GM23338 (cell line): Measurements from ENCODE around the gene GJC2. TPM values are rescaled to one million over a fixed set of nuclear protein-coding genes. Genes with fewer than 3 reads are reported as not detected.

Source experiments
- ATAC-seq: fragments of 200-7000 bp; cut with Tn5 transposase; 3 replicates; pipeline ENCODE4 v1.9.1; 2020
- DNase-seq: peaks from one replicate; pipeline ENCODE4 v3.0.0-alpha.2; 2015; ENCODE audit warnings: low spot score
- H2AFZ ChIP-seq: fragments of 200-600 bp; sonication (generic); 2 replicates; pipeline ENCODE4 v1.8.0; 2016; ENCODE audit warnings: antibody characterized with exemption, mild to moderate bottlenecking, moderate library complexity
- H3F3A ChIP-seq: fragments of 200-600 bp; sonication (generic); replicated peaks from 2 replicates; pipeline ENCODE4 v1.8.0; 2017; ENCODE audit warnings: antibody characterized with exemption, mixed run types, low read depth
- H3K27ac ChIP-seq: fragments of 200-600 bp; sonication (generic); 2 replicates; pipeline ENCODE4 v1.6.1; 2016; ENCODE audit warnings: low read depth
- H3K27me3 ChIP-seq: fragments of 200-600 bp; sonication (generic); 2 replicates; pipeline ENCODE4 v1.8.0; 2016; ENCODE audit warnings: mild to moderate bottlenecking, mixed run types, moderate library complexity; ENCODE audit not compliant: insufficient read depth
- H3K36me3 ChIP-seq: fragments of 200-600 bp; sonication (generic); 2 replicates; pipeline ENCODE4 v1.8.0; 2016; ENCODE audit warnings: mild to moderate bottlenecking; ENCODE audit not compliant: insufficient read depth
- H3K4me1 ChIP-seq: fragments of 200-600 bp; sonication (generic); 2 replicates; pipeline ENCODE4 v1.8.0; 2016; ENCODE audit warnings: mild to moderate bottlenecking, moderate library complexity; ENCODE audit not compliant: insufficient read depth
- H3K4me2 ChIP-seq: fragments of 200-600 bp; sonication (generic); 2 replicates; pipeline ENCODE4 v1.7.1; 2017; ENCODE audit warnings: mixed run types
- H3K4me3 ChIP-seq: fragments of 200-600 bp; sonication (generic); 2 replicates; pipeline ENCODE4 v1.6.1; 2016; ENCODE audit warnings: mixed run types
- H3K79me2 ChIP-seq: fragments of 200-600 bp; sonication (generic); replicated peaks from 2 replicates; pipeline ENCODE4 v1.8.0; 2017; ENCODE audit warnings: mild to moderate bottlenecking; ENCODE audit not compliant: insufficient read depth
- H3K9me2 ChIP-seq: fragments of 200-600 bp; sonication (generic); 2 replicates; pipeline ENCODE4 v1.8.0; 2017; ENCODE audit not compliant: insufficient read depth
- H4K20me1 ChIP-seq: fragments of 200-600 bp; sonication (generic); replicated peaks from 2 replicates; pipeline ENCODE4 v1.8.0; 2017; ENCODE audit warnings: mild to moderate bottlenecking; ENCODE audit not compliant: insufficient read depth
- H3K27ac Mint-ChIP-seq: 2 replicates; pipeline ENCODE4 v1.8.0; 2020; ENCODE audit warnings: inconsistent platforms, mild to moderate bottlenecking, moderate library complexity, mixed read lengths
- H3K27me3 Mint-ChIP-seq: 3 replicates; pipeline ENCODE4 v1.8.0; 2022; ENCODE audit warnings: low read depth, mild to moderate bottlenecking, moderate library complexity, mixed read lengths, inconsistent platforms; ENCODE audit not compliant: insufficient read depth, poor library complexity
- H3K36me3 Mint-ChIP-seq: 3 replicates; pipeline ENCODE4 v1.8.0; 2021; ENCODE audit warnings: low read depth, mild to moderate bottlenecking, inconsistent platforms, moderate library complexity, mixed read lengths
- H3K4me1 Mint-ChIP-seq: 3 replicates; pipeline ENCODE4 v1.8.0; 2020; ENCODE audit warnings: mild to moderate bottlenecking, inconsistent platforms, mixed read lengths
- H3K4me3 Mint-ChIP-seq: 3 replicates; pipeline ENCODE4 v1.8.0; 2021; ENCODE audit warnings: moderate library complexity, mild to moderate bottlenecking, inconsistent platforms, mixed read lengths
- H3K9me3 Mint-ChIP-seq: 3 replicates; pipeline ENCODE4 v1.8.0; 2020; ENCODE audit warnings: moderate library complexity, mild to moderate bottlenecking, inconsistent platforms, mixed read lengths
- EZH2 ChIP-seq: fragments of 200-600 bp; sonication (generic); IDR thresholded peaks from one replicate; pipeline ENCODE4 v1.8.0; 2017; ENCODE audit warnings: antibody characterized with exemption, mild to moderate bottlenecking, low read depth; ENCODE audit not compliant: unreplicated experiment
- EZH2phosphoT487 ChIP-seq: fragments of 200-600 bp; sonication (generic); IDR thresholded peaks from one replicate; pipeline ENCODE4 v1.8.1; 2018; ENCODE audit warnings: antibody characterized with exemption; ENCODE audit not compliant: unreplicated experiment
- NANOG ChIP-seq: IDR thresholded peaks from 2 replicates; pipeline ENCODE4 v1.6.1; 2016; ENCODE audit warnings: antibody characterized with exemption, borderline replicate concordance
- polyA plus RNA-seq: library from polyadenylated mRNA; unstranded; fragments of >200 nt; fragmentation: Nextera tagmentation; extraction: Ambion mirVana; gene quantifications from 2 replicates; pipeline ENCODE4 v1.2.1, GENCODE V29; 2016
- total RNA-seq: library from RNA; depleted of rRNA; stranded (reverse); fragments of >200 nt; shearing (Covaris generic); gene quantifications from 2 replicates; pipeline ENCODE4 v1.2.3, GENCODE V29; 2014
- TF ChIP-seq, protein P1 (sequence below): IDR thresholded peaks from 2 replicates; pipeline ENCODE4 v1.6.1; 2016; ENCODE audit warnings: antibody characterized with exemption
- TF ChIP-seq, protein P2 (sequence below), 2 experiments: fragments of 200-600 bp in 1 of 2; sonication (generic) in 1 of 2; conservative IDR thresholded peaks; 2 replicates each; pipeline versions ENCODE4 v1.5.1 to v1.6.1; 2016 to 2017; ENCODE audit warnings: antibody characterized with exemption in 2 of 2, low read depth in 2 of 2, mild to moderate bottlenecking in 2 of 2, moderate library complexity in 1 of 2

GJC2 gene
- total and polyA plus RNA-seq, 2 experiments from 2014 or later: 0.15 to 1.2 TPM

DNA sequence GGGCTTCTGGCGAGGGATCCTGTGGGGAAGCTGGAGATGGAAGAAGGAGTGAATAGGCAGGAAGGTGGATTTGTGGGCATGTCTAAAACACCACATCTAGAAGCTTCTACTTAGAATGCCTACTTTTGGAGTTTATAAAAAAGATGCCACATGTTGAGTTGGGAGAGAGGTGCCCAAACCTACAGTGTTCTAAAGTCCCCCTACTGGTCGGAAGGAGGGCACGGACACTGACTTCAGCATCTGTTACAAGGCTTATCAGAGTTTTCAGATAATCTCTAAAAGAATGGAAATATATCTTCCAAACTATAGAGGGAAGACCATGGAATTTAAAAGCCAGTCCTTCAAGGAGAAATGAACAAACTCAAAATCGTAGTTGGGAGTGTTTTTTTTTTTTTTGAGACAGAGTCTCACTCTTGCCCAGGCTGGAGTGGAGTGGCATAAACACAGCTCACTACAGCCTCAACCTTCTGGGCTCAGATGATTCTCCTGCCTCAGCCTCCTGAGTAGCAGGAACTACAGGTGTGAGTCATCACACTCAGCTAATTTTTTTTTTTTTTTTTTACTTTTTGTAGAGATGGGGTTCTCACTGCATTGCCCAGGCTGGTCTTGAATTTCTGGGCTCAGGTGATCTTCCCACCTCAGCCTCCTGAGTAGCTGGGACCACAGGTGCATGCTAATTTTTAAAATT is 30.7 kb downstream of the GJC2 start:
- Mint-ChIP-seq H3K36me3 (peaks cover 2% of the 10 kb centered on the region; the same call in 1 of the 3 replicates), H3K27ac (no peak overlapping the region), H3K4me1 (no peaks in the 10 kb centered on the region; the same call in 2 of the 3 replicates), H3K27me3 (peaks cover 9% of the 10 kb centered on the region), H3K4me3 (no peak overlapping the region), H3K9me3 (no peaks in the 10 kb centered on the region)
- H3K9me2 ChIP-seq: no peaks in the 10 kb centered on the region
- H3K4me2 ChIP-seq: no peak overlapping the region
- no peaks in the 10 kb centered on the region for H3K27me3 ChIP-seq
- TF ChIP-seq, protein P1, sequence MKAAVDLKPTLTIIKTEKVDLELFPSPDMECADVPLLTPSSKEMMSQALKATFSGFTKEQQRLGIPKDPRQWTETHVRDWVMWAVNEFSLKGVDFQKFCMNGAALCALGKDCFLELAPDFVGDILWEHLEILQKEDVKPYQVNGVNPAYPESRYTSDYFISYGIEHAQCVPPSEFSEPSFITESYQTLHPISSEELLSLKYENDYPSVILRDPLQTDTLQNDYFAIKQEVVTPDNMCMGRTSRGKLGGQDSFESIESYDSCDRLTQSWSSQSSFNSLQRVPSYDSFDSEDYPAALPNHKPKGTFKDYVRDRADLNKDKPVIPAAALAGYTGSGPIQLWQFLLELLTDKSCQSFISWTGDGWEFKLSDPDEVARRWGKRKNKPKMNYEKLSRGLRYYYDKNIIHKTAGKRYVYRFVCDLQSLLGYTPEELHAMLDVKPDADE: no peak
- TF ChIP-seq, protein P2, sequence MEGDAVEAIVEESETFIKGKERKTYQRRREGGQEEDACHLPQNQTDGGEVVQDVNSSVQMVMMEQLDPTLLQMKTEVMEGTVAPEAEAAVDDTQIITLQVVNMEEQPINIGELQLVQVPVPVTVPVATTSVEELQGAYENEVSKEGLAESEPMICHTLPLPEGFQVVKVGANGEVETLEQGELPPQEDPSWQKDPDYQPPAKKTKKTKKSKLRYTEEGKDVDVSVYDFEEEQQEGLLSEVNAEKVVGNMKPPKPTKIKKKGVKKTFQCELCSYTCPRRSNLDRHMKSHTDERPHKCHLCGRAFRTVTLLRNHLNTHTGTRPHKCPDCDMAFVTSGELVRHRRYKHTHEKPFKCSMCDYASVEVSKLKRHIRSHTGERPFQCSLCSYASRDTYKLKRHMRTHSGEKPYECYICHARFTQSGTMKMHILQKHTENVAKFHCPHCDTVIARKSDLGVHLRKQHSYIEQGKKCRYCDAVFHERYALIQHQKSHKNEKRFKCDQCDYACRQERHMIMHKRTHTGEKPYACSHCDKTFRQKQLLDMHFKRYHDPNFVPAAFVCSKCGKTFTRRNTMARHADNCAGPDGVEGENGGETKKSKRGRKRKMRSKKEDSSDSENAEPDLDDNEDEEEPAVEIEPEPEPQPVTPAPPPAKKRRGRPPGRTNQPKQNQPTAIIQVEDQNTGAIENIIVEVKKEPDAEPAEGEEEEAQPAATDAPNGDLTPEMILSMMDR (conservative IDR thresholded peaks at IDR 0.05; ENCODE audit: low read depth in 2 of 2): peak; percentile 51 to 69
- TF ChIP-seq EZH2: no peak
- H2AFZ ChIP-seq: no peak overlapping the region
- no peaks in the 10 kb centered on the region for H3K4me1 ChIP-seq
- DNase-seq (peak; percentile 57), ATAC-seq (peak; percentile 72)
- no peaks in the 10 kb centered on the region for H4K20me1 ChIP-seq
- no peaks in the 10 kb centered on the region for H3K79me2 ChIP-seq
- no peak overlapping the region for H3K4me3 ChIP-seq
- no peaks in the 10 kb centered on the region for H3K36me3 ChIP-seq
- H3K27ac ChIP-seq: no peak overlapping the region
- H3F3A ChIP-seq: no peaks in the 10 kb centered on the region

DNA sequence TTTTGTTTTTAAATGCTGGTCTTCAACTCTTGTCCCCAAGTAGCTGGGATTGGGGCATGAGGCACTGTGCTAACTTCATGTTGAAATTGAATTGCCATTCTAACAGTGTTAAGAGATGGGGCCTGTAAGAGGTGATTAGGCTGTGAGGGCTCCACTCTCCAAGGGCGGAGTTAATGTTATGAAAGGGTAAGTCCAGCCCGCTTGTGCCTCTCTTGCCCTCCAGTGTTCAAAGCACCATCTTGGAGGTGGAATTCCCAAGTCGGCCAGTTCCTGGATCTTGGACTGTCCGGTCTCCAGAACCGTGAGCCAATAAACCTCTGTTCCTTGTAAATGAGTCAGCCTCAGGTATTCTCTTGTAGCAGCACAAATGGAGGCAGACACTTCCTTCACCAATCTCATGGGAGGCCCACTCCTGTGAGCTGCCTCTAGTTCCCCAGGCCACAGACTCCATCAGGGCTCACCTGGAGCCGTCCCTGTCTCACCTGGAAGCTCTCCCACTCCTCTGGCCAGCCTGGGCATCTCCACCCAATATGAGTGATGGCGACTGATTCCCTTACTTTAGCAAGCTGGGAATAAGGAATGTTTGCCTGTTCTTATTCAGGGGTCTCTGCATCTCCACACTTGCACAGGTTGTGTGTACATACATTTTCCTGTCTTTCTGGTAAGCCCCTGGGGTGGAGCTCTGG is 31.4 kb downstream of the GJC2 start:
- Mint-ChIP-seq H3K4me1 (no peaks in the 10 kb centered on the region; the same call in 2 of the 3 replicates), H3K27ac (no peak overlapping the region), H3K4me3 (no peak overlapping the region), H3K9me3 (no peaks in the 10 kb centered on the region), H3K27me3 (peaks cover 9% of the 10 kb centered on the region), H3K36me3 (peaks cover 2% of the 10 kb centered on the region; the same call in 1 of the 3 replicates)
- no peak for ATAC-seq
- H3K27ac ChIP-seq: no peak overlapping the region
- no peaks in the 10 kb centered on the region for H4K20me1 ChIP-seq
- TF ChIP-seq EZH2phosphoT487: no peak
- no peak overlapping the region for H2AFZ ChIP-seq
- H3F3A ChIP-seq: no peaks in the 10 kb centered on the region
- H3K27me3 ChIP-seq: no peaks in the 10 kb centered on the region
- H3K4me2 ChIP-seq: no peak overlapping the region
- no peaks in the 10 kb centered on the region for H3K36me3 ChIP-seq
- no peak for DNase-seq
- no peaks in the 10 kb centered on the region for H3K79me2 ChIP-seq
- H3K9me2 ChIP-seq: no peaks in the 10 kb centered on the region
- H3K4me1 ChIP-seq: no peaks in the 10 kb centered on the region
- H3K4me3 ChIP-seq: no peak overlapping the region

DNA sequence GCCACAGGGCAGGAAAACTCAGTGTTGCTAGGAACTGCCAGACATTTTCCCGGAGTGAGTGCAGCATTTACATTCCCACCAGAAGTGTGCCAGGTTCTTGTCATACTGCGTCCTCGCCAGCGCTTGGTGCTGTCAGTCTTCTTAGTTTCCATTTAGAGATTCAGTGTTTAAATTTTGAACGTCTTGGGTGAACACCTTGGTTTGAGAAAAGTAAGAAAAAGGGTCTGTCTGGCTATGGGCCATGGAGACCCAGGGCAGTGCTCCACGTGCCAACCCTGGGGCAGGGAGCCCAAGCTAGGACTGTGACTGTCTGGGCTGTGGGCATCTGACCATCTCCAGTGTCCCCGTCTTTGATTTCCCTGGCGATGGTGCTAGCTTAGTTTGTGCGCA is 31.9 kb downstream of the GJC2 start:
- H3K27ac ChIP-seq: no peak overlapping the region
- Mint-ChIP-seq H3K4me1 (no peaks in the 10 kb centered on the region; the same call in 2 of the 3 replicates), H3K27me3 (peaks cover 9% of the 10 kb centered on the region), H3K36me3 (peaks cover 2% of the 10 kb centered on the region; the same call in 1 of the 3 replicates), H3K4me3 (no peak overlapping the region), H3K9me3 (no peaks in the 10 kb centered on the region), H3K27ac (no peak overlapping the region)
- no peaks in the 10 kb centered on the region for H3F3A ChIP-seq
- H2AFZ ChIP-seq: no peak overlapping the region
- H3K27me3 ChIP-seq: no peaks in the 10 kb centered on the region
- ATAC-seq: no peak
- no peak for DNase-seq
- H3K4me1 ChIP-seq: no peaks in the 10 kb centered on the region
- H3K79me2 ChIP-seq: no peaks in the 10 kb centered on the region
- no peak overlapping the region for H3K4me3 ChIP-seq
- no peaks in the 10 kb centered on the region for H3K36me3 ChIP-seq
- no peak overlapping the region for H3K4me2 ChIP-seq
- H4K20me1 ChIP-seq: no peaks in the 10 kb centered on the region
- no peaks in the 10 kb centered on the region for H3K9me2 ChIP-seq
- TF ChIP-seq NANOG (no peak), EZH2 (no peak)
